ENCODE data around the gene BAD.

DNA sequence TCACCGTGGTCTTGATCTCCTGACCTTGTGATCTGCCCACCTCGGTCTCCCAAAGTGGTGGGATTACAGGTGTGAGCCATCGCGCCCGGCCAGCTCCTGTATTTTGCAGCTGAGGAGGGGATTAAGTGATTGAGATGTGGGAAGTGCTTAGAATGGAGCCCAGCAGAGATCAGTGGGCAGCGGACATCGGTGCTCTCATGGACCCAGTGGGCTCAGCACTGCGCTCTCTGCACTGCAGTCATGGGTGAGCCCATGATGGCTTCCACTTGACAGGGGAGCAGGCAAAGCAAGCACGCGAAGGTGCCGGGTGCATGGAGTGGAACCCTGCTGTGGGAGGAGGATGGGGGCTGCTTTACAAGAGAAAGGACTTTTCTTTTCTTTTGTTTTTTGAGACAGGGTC is 46.4 kb upstream of the BAD start:
- TF ChIP-seq FOXK2 (IDR thresholded peaks at IDR 0.05) (no peak), FOXM1 (IDR thresholded peaks at IDR 0.05; ENCODE audit: borderline replicate concordance) (no peak), BHLHE40 (IDR thresholded peaks at IDR 0.05; ENCODE audit: borderline replicate concordance) (no peak), CTBP1 (IDR thresholded peaks at IDR 0.05; ENCODE audit: borderline replicate concordance) (no peak), PKNOX1 (IDR thresholded peaks at IDR 0.05) (no peak), ELF4 (IDR thresholded peaks at IDR 0.05) (no peak), TARDBP (IDR thresholded peaks at IDR 0.05) (no peak), LEF1 (IDR thresholded peaks at IDR 0.05; ENCODE audit: borderline replicate concordance) (no peak), ARNT (IDR thresholded peaks at IDR 0.05) (no peak), L3MBTL2 (conservative IDR thresholded peaks at IDR 0.05) (no peak), SP1 (IDR thresholded peaks at IDR 0.05) (no peak), ZNF384 (IDR thresholded peaks at IDR 0.05) (no peak), HDGF (IDR thresholded peaks at IDR 0.05; ENCODE audit: borderline replicate concordance) (no peak), SUZ12 (IDR thresholded peaks at IDR 0.05) (no peak)
